Lung (tissue), 12 donors: ENCODE measurements around the gene DLGAP4. TPM values are rescaled to one million over a fixed set of nuclear protein-coding genes. Genes with fewer than 3 reads are reported as not detected.

ENCODE experiments used
- ATAC-seq: fragments of 200-7000 bp; cut with Tn5 transposase; one replicate; pipeline ENCODE4 v1.9.1; 2020; ENCODE audit warnings: moderate number of reproducible peaks; ENCODE audit not compliant: insufficient read depth, low FRiP score
- DNase-seq, 3 donors: peaks; one replicate each; pipeline ENCODE4 v3.0.0-alpha.2; 2013 to 2017
- H3K27ac ChIP-seq, 2 donors: one replicate each; pipeline ENCODE4 v1.5.1; 2013; ENCODE audit warnings: mild to moderate bottlenecking in 2 of 2, moderate library complexity in 2 of 2, control low read depth in 1 of 2, inconsistent platforms in 1 of 2, low read depth in 1 of 2, low read length in 1 of 2
- H3K27me3 ChIP-seq, 3 donors: one replicate each; pipeline ENCODE4 v1.5.1; 2013; ENCODE audit warnings: low read length in 2 of 3; ENCODE audit not compliant: control insufficient read depth in 3 of 3, insufficient read depth in 3 of 3
- H3K36me3 ChIP-seq, 4 donors: one replicate each; pipeline ENCODE4 v1.5.1; 2013; ENCODE audit warnings: low read length in 4 of 4, mild to moderate bottlenecking in 1 of 4, moderate library complexity in 1 of 4; ENCODE audit not compliant: control insufficient read depth in 4 of 4, insufficient read depth in 4 of 4
- H3K4me1 ChIP-seq, 5 donors: one replicate each; pipeline ENCODE4 v1.5.1; 2013; ENCODE audit warnings: low read length in 5 of 5, mild to moderate bottlenecking in 2 of 5, moderate library complexity in 1 of 5; ENCODE audit not compliant: control insufficient read depth in 5 of 5, insufficient read depth in 5 of 5
- H3K4me3 ChIP-seq: one replicate; pipeline ENCODE4 v1.5.1; 2013; ENCODE audit warnings: mild to moderate bottlenecking, control low read depth, moderate library complexity
- H3K9ac ChIP-seq, 2 donors: one replicate each; pipeline ENCODE4 v1.5.1; 2013; ENCODE audit warnings: low read length in 2 of 2, control low read depth in 1 of 2; ENCODE audit not compliant: insufficient read depth in 1 of 2
- H3K9me3 ChIP-seq, 4 donors: one replicate each; pipeline ENCODE4 v1.5.1; 2013; ENCODE audit warnings: low read length in 3 of 4, mild to moderate bottlenecking in 1 of 4, moderate library complexity in 1 of 4; ENCODE audit not compliant: control insufficient read depth in 4 of 4, insufficient read depth in 3 of 4
- WGBS, 2 donors: extraction: QIAGEN DNeasy Blood & Tissue Kit; methylation state at CpG; one replicate each; pipeline ENCODE4 v1.1.7; 2013; 5-methylcytosine and 5-hydroxymethylcytosine counted together
- polyA plus RNA-seq, 2 donors: library from polyadenylated mRNA; stranded (reverse); fragments of 200-250 nt; gene quantifications; one replicate each; pipeline ENCODE4 v1.2.1, GENCODE V29; 2013
- total RNA-seq, 2 donors: library from RNA; depleted of rRNA in 1 of 2; stranded (reverse); fragments of >200 nt in 1 of 2; gene quantifications; one replicate each; pipeline ENCODE4 v1.2.1, GENCODE V29; 2014 to 2021
- TF ChIP-seq, protein P1 (sequence below): IDR thresholded peaks from 2 replicates; pipeline ENCODE4 v1.5.1; 2012; ENCODE audit warnings: mild to moderate bottlenecking; ENCODE audit errors: control extremely low read depth, extremely low read depth
- donor health status: control.
- donor health status: control.
- donor health status: Bipolar disorder and iron deficiency.
- donor health status: healthy.
- donor health status: DM: yes; HTN: yes; CAD: no.

The DLGAP4 gene
- total and polyA plus RNA-seq, 4 donors, result 34.6 to 67.6 (median 35.8) TPM

DNA sequence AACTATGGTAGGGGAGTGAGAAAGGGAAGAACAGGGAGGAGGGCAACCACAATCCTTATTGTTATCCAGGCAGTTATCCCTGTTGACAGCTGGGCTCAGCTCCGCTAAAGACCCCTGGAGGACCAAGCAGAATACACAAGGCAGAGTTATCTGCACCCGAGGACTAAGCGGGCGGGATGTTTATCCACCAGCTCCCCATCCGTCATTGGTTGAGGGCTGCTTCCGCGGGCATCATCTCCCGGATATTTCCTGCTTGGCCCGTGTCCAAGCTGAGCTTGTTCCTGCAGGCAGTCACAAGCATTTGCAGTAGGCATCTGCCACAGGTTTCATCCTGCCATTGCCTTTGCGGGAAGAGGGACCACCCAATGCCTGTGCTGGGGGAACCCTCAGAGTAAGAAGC, 102.1 kb downstream of the DLGAP4 start:
- Histone ChIP-seq H3K4me1 (no peaks in the 10 kb centered on the region), H3K9me3 (peaks cover 0 to 8% (median 0%) of the 10 kb centered on the region in 4 donors), H3K36me3 (no peaks in the 10 kb centered on the region), H3K27me3 (peaks cover 0 to 3% (median 0%) of the 10 kb centered on the region in 3 donors), H3K27ac (no peak overlapping the region), H3K9ac (no peak overlapping the region), H3K4me3 (no peak overlapping the region)
- TF ChIP-seq, protein P1, sequence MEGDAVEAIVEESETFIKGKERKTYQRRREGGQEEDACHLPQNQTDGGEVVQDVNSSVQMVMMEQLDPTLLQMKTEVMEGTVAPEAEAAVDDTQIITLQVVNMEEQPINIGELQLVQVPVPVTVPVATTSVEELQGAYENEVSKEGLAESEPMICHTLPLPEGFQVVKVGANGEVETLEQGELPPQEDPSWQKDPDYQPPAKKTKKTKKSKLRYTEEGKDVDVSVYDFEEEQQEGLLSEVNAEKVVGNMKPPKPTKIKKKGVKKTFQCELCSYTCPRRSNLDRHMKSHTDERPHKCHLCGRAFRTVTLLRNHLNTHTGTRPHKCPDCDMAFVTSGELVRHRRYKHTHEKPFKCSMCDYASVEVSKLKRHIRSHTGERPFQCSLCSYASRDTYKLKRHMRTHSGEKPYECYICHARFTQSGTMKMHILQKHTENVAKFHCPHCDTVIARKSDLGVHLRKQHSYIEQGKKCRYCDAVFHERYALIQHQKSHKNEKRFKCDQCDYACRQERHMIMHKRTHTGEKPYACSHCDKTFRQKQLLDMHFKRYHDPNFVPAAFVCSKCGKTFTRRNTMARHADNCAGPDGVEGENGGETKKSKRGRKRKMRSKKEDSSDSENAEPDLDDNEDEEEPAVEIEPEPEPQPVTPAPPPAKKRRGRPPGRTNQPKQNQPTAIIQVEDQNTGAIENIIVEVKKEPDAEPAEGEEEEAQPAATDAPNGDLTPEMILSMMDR, result no peak
- no peak for ATAC-seq
- 22 to 42% methylated on average over 10 of the region's 10 CpGs for WGBS, 2 donors
- DNase-seq, result peak; percentile 27 to 62 (median 34)

DNA sequence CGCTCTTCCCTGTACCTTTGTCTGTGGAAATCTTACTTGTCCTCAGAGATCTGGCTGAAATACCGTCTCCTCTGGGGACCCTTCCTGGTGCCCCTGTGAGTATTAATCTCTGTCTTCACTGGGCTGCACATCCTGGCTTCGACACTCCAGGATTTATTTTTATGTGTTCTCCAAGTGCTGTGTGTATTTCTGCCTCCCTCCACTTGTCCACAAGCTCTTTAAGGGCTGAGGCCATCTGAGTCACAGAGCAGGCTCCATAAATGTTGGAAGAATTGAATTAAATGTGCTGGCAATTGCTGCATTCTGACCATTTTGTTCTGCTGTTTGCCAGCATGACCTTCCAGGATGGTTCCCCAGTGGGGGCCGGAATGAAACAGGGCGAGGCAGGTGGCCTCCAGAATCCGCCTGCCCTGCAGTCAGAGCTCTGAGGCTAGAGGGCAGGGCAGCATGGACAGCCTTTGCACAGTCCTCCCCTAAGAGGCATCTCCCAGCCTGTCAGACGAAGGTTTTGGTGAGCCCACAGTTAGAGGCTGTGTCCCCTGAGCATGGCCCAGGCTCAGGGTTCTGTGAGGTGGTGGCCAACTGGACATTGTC, 105.8 kb downstream of the DLGAP4 start:
- H3K27me3 ChIP-seq, result peaks cover 0 to 3% (median 0%) of the 10 kb centered on the region in 3 donors
- H3K4me3 ChIP-seq, result no peak overlapping the region
- H3K36me3 ChIP-seq, result no peaks in the 10 kb centered on the region
- no peaks in the 10 kb centered on the region for H3K4me1 ChIP-seq
- H3K27ac ChIP-seq, result no peak overlapping the region
- H3K9ac ChIP-seq, result no peak overlapping the region
- WGBS, 2 donors, result 73 to 78% methylated on average over 7 of the region's 7 CpGs
- TF ChIP-seq, protein P1, result no peak
- no peaks in the 10 kb centered on the region for H3K9me3 ChIP-seq
- ATAC-seq (no peak), DNase-seq (no peak)

DNA sequence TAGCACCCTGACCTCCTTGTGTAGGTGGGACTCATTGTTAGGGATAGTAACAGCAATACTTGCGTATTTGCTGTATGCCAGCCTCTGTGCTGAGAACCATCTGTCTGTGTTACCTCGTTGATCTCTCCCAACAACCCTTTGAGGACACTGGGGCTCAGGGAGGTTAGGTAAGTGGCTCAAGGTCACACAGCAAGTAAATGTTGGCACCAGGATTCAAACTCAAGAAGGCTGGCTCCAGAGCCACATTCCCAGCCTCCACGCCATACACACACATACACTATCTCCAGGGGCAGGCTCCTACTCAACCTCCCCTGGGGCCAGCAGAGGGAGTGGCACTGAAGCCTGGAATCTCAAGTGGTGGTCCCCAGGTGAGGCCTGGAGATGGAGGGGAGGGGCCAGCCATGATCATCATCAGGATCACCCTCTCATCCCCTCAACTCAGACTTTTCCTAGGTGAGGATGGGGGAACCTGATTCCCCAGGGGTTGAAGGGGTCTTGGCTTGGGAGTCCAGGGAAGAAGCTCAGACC, 109.4 kb downstream of the DLGAP4 start:
- peaks cover 0 to 4% (median 2%) of the 10 kb centered on the region in 4 donors for H3K9me3 ChIP-seq
- no peaks in the 10 kb centered on the region for H3K36me3 ChIP-seq
- no peak for ATAC-seq
- TF ChIP-seq, protein P1, result no peak
- H3K9ac ChIP-seq, result no peak overlapping the region
- DNase-seq, result no peak
- H3K27me3 ChIP-seq, result peaks cover 0 to 3% (median 0%) of the 10 kb centered on the region in 3 donors
- no peaks in the 10 kb centered on the region for H3K4me1 ChIP-seq
- no peak overlapping the region for H3K4me3 ChIP-seq
- WGBS, 2 donors, result 74 to 91% methylated on average over 3 of the region's 3 CpGs
- no peak overlapping the region for H3K27ac ChIP-seq

- Histone ChIP-seq H3K27ac (no peak overlapping the region), H3K4me3 (no peak overlapping the region), H3K4me1 (no peaks in the 10 kb centered on the region), H3K36me3 (no peaks in the 10 kb centered on the region), H3K9ac (no peak overlapping the region), H3K27me3 (peaks cover 0 to 3% (median 0%) of the 10 kb centered on the region in 3 donors), H3K9me3 (peaks cover 0 to 4% (median 2%) of the 10 kb centered on the region in 4 donors)
- WGBS, 2 donors, result 77 to 85% methylated on average over 7 of the region's 7 CpGs
- ATAC-seq (no peak), DNase-seq (no peak)
- TF ChIP-seq, protein P1, result no peak
Observed at GRCh38 chr20:36418711-36419110, 112.6 kb downstream of the DLGAP4 start.
